PC-3 (cell line): Measurements from ENCODE around the gene VAV3.

ENCODE experiments used
- CTCF ChIP-seq: fragments of 300-600 bp; sonication (generic); conservative IDR thresholded peaks from 2 replicates; pipeline ENCODE4 v1.5.1; 2017; ENCODE audit warnings: antibody characterized with exemption, low read depth, mild to moderate bottlenecking, low read length
- EZH2 ChIP-seq: fragments of 300-600 bp; sonication (generic); IDR thresholded peaks from one replicate; pipeline ENCODE4 v1.6.1; 2017; ENCODE audit warnings: antibody characterized with exemption, mild to moderate bottlenecking, low read length; ENCODE audit not compliant: unreplicated experiment
- EZH2phosphoT487 ChIP-seq: fragments of 300-600 bp; sonication (generic); IDR thresholded peaks from 2 replicates; pipeline ENCODE4 v1.6.1; 2018; ENCODE audit warnings: mild to moderate bottlenecking, antibody characterized with exemption, low read length, borderline replicate concordance

- no peak for TF ChIP-seq CTCF
- TF ChIP-seq EZH2 = no peak
- no peak for TF ChIP-seq EZH2phosphoT487
Observed at GRCh38 chr1:107817206-107817605, 147.8 kb downstream of the VAV3 start.
